SH-SY5Y (cell line): Measurements from ENCODE around the gene ZNF214.

Experiments used
- GATA2 ChIP-seq: IDR thresholded peaks from 2 replicates; pipeline ENCODE4 v1.6.1; 2011; ENCODE audit warnings: mild to moderate bottlenecking, low read depth, low read length
- GATA3 ChIP-seq: IDR thresholded peaks from 2 replicates; pipeline ENCODE4 v1.6.1; 2011; ENCODE audit warnings: low read depth, mild to moderate bottlenecking, low read length, moderate library complexity

DNA sequence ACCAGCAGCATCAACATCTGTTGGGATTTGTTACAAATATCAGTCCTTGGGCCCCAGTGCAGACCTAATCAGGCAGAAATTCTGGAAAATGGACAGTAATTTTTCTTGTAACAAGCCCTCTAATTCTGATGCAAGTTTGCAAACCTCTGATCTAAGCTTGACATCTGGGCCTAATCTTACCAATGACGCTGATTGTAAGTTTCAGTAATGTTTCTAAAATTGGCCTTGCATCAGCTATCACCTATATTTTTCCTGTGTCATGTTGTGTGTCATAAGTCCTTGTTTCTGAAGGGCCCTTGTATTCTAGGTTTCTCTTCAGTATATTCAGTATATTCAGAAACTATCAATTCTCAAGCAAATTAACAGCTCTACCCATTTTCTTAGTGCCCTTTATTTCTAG, 57.5 kb downstream of the ZNF214 start:
- TF ChIP-seq GATA2 (no peak), GATA3 (no peak)
